Neural cell (in vitro differentiated cells): ENCODE measurements around the gene IFNLR1. TPM values are rescaled to one million over a fixed set of nuclear protein-coding genes. Genes with fewer than 3 reads are reported as not detected.

Source experiments
- H2AFZ ChIP-seq: fragments of 200-600, 300-800 bp; sonication (generic), shearing (Covaris generic); 2 replicates; pipeline ENCODE4 v1.6.0; 2014; ENCODE audit warnings: low read depth, mild to moderate bottlenecking, antibody characterized with exemption, low read length, moderate library complexity
- H3F3A ChIP-seq: fragments of 200-600 bp; shearing (Covaris generic); 2 replicates; pipeline ENCODE4 v1.6.1; 2016; ENCODE audit warnings: mild to moderate bottlenecking, moderate library complexity, mixed read lengths, antibody characterized with exemption, low read length; ENCODE audit not compliant: insufficient read depth, poor library complexity, severe bottlenecking
- H3K27ac ChIP-seq: fragments of 200-600, 300-800 bp; sonication (generic), shearing (Covaris generic); 2 replicates; pipeline ENCODE4 v1.5.1; 2014; ENCODE audit warnings: mild to moderate bottlenecking, low read length, moderate library complexity
- H3K27me3 ChIP-seq: fragments of 300-800, 200-600 bp; sonication (generic), shearing (Covaris generic); 2 replicates; pipeline ENCODE4 v1.6.0; 2014; ENCODE audit warnings: mild to moderate bottlenecking, low read depth, low read length, moderate library complexity; ENCODE audit not compliant: insufficient read depth
- H3K36me3 ChIP-seq: fragments of 300-800, 200-600 bp; sonication (generic), shearing (Covaris generic); 2 replicates; pipeline ENCODE4 v1.5.1; 2014; ENCODE audit warnings: mild to moderate bottlenecking, antibody characterized with exemption, low read length, moderate library complexity; ENCODE audit not compliant: insufficient read depth
- H3K4me2 ChIP-seq: fragments of 300-800, 200-600 bp; sonication (generic), shearing (Covaris generic); 2 replicates; pipeline ENCODE4 v1.6.0; 2014; ENCODE audit warnings: mild to moderate bottlenecking, low read length
- H3K4me3 ChIP-seq: fragments of 300-800, 200-600 bp; sonication (generic), shearing (Covaris generic); 2 replicates; pipeline ENCODE4 v1.5.1; 2014; ENCODE audit warnings: mild to moderate bottlenecking, low read length, moderate library complexity
- H3K79me2 ChIP-seq: fragments of 200-600 bp; shearing (Covaris generic); replicated peaks from 2 replicates; pipeline ENCODE4 v1.6.0; 2014; ENCODE audit warnings: mild to moderate bottlenecking, low read length, moderate library complexity; ENCODE audit not compliant: insufficient read depth
- H3K9ac ChIP-seq: fragments of 300-800, 200-600 bp; sonication (generic), shearing (Covaris generic); 2 replicates; pipeline ENCODE4 v1.6.1; 2016; ENCODE audit warnings: mild to moderate bottlenecking, low read length, mixed read lengths
- H3K9me2 ChIP-seq: fragments of 200-600 bp; shearing (Covaris generic); 2 replicates; pipeline ENCODE4 v1.6.1; 2016; ENCODE audit warnings: mild to moderate bottlenecking, low read length, mixed read lengths; ENCODE audit not compliant: insufficient read depth
- H3K9me3 ChIP-seq: fragments of 200-600, 300-800 bp; sonication (generic), shearing (Covaris generic); 2 replicates; pipeline ENCODE4 v1.6.1; 2016; ENCODE audit warnings: mild to moderate bottlenecking, mixed run types, low read length, moderate library complexity, mixed read lengths
- H4K20me1 ChIP-seq: fragments of 200-600 bp; shearing (Covaris generic); 2 replicates; pipeline ENCODE4 v1.6.1; 2016; ENCODE audit warnings: mild to moderate bottlenecking, mixed run types; ENCODE audit not compliant: insufficient read depth
- CTCF ChIP-seq: fragments of 450-650 bp; IDR thresholded peaks from 2 replicates; pipeline ENCODE4 v1.5.1; 2014; ENCODE audit warnings: antibody characterized with exemption, mild to moderate bottlenecking, moderate library complexity; ENCODE audit not compliant: poor library complexity, severe bottlenecking
- EP300 ChIP-seq: fragments of 450-650 bp; conservative IDR thresholded peaks from 2 replicates; pipeline ENCODE4 v1.6.1; 2014; ENCODE audit warnings: antibody characterized with exemption, mild to moderate bottlenecking, moderate library complexity; ENCODE audit not compliant: poor library complexity, severe bottlenecking
- EZH2 ChIP-seq: fragments of 200-600, 300-800 bp; shearing (Covaris generic), sonication (generic); IDR thresholded peaks from 2 replicates; pipeline ENCODE4 v1.6.1; 2014; ENCODE audit warnings: antibody characterized with exemption, low read length, borderline replicate concordance, mild to moderate bottlenecking; ENCODE audit not compliant: insufficient read depth, poor library complexity, severe bottlenecking
- MXI1 ChIP-seq: fragments of 450-650 bp; conservative IDR thresholded peaks from 2 replicates; pipeline ENCODE4 v1.6.1; 2014; ENCODE audit warnings: antibody characterized with exemption, mild to moderate bottlenecking; ENCODE audit not compliant: poor library complexity, severe bottlenecking
- POLR2AphosphoS5 ChIP-seq: IDR thresholded peaks from 2 replicates; pipeline ENCODE4 v1.6.1; 2012
- RAD21 ChIP-seq: fragments of 450-650 bp; conservative IDR thresholded peaks from 2 replicates; pipeline ENCODE4 v1.6.1; 2014; ENCODE audit warnings: antibody characterized with exemption, mild to moderate bottlenecking, moderate library complexity
- REST ChIP-seq: IDR thresholded peaks from 2 replicates; pipeline ENCODE4 v1.6.1; 2012; ENCODE audit warnings: borderline replicate concordance
- SMC3 ChIP-seq: fragments of 450-650 bp; conservative IDR thresholded peaks from 2 replicates; pipeline ENCODE4 v1.6.1; 2014; ENCODE audit warnings: antibody characterized with exemption, mild to moderate bottlenecking, moderate library complexity; ENCODE audit not compliant: poor library complexity
- TAF1 ChIP-seq: IDR thresholded peaks from 2 replicates; pipeline ENCODE4 v1.6.1; 2012; ENCODE audit warnings: low read depth
- polyA plus RNA-seq: library from polyadenylated mRNA; depleted of rRNA; stranded (reverse); fragments of >200 nt; gene quantifications from 2 replicates; pipeline ENCODE4 v1.2.3, GENCODE V29; 2014

The IFNLR1 gene
- polyA plus RNA-seq, 1 donor from 2014 or later = 0.32 TPM

GRCh38 chr1:24109686-24110475 is 77.2 kb downstream of the IFNLR1 start:
- H3K9me2 ChIP-seq = no peaks in the 10 kb centered on the region
- no peaks in the 10 kb centered on the region for H4K20me1 ChIP-seq
- no peak overlapping the region for H3K27ac ChIP-seq
- H3F3A ChIP-seq = no peaks in the 10 kb centered on the region
- no peak overlapping the region for H3K4me2 ChIP-seq
- no peaks in the 10 kb centered on the region for H3K36me3 ChIP-seq
- no peak overlapping the region for H3K4me3 ChIP-seq
- no peaks in the 10 kb centered on the region for H3K27me3 ChIP-seq
- TF ChIP-seq RAD21 (no peak), CTCF (no peak), EZH2 (no peak), MXI1 (no peak), EP300 (no peak), TAF1 (no peak)
- no peaks in the 10 kb centered on the region for H3K9me3 ChIP-seq
- no peaks in the 10 kb centered on the region for H3K79me2 ChIP-seq
- no peak overlapping the region for H2AFZ ChIP-seq
- H3K9ac ChIP-seq = no peak overlapping the region

GRCh38 chr1:24109166-24109483 is 78.0 kb downstream of the IFNLR1 start:
- H3K27me3 ChIP-seq = no peaks in the 10 kb centered on the region
- no peaks in the 10 kb centered on the region for H3K36me3 ChIP-seq
- no peaks in the 10 kb centered on the region for H4K20me1 ChIP-seq
- H2AFZ ChIP-seq = no peak overlapping the region
- H3K9me3 ChIP-seq = no peaks in the 10 kb centered on the region
- no peaks in the 10 kb centered on the region for H3K79me2 ChIP-seq
- no peak overlapping the region for H3K9ac ChIP-seq
- H3K27ac ChIP-seq = no peak overlapping the region
- H3K4me2 ChIP-seq = no peak overlapping the region
- H3K4me3 ChIP-seq = no peak overlapping the region
- no peaks in the 10 kb centered on the region for H3F3A ChIP-seq
- no peaks in the 10 kb centered on the region for H3K9me2 ChIP-seq
- TF ChIP-seq EP300 (no peak), TAF1 (no peak), CTCF (no peak), MXI1 (no peak), POLR2AphosphoS5 (no peak), SMC3 (no peak), REST (no peak), RAD21 (no peak), EZH2 (no peak)
